Measurements from ENCODE around the gene FADS6.
A peak's percentile ranks its signal among the peaks of the same experiment; 100 is the strongest.

FADS6 gene

DNA sequence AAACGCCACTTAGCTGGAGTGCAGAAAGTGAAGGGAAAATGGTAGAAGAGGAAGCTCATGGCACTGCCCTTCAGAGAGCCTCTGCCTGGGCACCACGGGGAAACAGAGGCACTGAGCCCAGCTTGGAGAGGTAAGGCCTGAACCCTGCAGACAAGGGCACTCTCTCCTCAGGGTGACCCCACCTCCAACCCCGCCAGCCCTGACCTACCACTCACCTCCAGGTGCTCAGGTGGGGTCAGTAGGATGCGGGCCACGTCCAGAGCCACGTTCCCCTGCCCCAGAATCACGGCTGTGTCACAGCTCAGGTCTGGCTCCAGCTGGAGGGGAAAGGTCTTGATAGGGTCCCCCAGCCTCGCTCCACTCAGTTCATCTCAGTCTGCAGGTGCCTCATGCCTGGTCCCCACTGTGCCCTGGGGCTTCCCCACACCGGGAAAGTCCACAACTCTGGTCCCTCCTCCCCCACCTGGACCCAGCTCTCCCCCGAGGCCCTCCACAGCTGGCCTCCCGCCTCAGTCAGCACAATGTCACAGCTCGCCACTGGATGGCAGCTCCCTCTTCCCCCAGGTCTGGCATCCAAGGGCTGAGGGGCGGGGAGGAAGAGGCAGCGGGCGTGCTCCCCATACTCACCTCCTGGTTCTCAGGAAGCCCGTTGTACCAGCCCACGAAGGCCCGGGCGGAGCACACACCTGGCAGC, 27.8 kb downstream of the FADS6 start:
- FAIRE-seq = no peak

DNA sequence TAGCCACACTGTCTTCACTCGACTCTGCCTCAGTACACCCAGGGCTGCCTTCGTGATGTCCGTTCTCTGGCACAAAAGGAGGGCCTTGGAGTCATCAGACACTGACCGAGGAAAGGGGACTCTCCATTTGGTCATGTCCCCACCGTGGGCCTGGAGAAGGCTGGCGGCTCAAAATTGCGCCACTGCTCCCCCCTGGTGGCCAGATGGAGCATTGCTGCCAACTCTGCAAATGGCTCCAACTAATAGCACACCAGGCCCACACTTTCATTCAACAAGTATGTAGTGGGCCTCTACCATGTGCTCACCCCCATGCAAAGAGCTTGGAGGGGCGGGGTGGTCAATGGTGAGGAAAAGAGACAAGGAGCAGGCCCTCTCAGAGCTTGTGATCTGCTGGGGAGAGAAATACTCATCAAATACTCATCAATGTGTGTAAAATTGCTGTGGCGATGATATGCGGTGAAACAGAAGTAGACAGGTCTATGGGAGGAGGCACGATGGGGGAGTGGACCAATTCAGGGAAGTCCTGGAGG, 28.5 kb downstream of the FADS6 start:
- peak; percentile 88 for FAIRE-seq

DNA sequence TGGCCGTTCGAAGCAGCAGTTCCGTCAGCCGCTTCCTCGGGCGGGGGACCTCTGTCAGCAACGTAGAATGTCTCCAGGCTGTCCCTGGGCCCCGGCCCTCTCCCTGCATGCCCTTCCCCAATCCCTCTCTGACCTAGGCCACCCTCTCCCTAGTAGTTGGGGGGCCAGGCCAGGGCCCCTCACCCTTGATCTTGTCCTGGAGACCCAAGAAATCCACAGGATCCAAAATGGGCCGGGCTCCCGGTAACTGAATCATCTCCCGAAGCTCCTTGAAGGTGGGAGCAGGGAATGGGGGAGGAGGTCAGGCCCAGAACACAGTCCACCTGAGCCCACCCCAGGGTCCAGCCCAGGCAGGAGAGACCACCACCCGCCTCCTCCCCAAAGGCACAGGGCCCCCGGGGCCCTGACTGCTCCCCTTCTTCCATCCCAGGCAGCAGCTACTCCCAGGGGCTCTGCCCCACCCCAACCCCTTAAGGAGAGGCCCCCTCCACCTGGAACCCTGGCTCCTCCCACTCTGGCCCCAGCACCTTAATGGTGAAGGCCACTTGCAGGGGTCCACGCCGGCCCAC, 29.1 kb downstream of the FADS6 start:
- no peak for FAIRE-seq

DNA sequence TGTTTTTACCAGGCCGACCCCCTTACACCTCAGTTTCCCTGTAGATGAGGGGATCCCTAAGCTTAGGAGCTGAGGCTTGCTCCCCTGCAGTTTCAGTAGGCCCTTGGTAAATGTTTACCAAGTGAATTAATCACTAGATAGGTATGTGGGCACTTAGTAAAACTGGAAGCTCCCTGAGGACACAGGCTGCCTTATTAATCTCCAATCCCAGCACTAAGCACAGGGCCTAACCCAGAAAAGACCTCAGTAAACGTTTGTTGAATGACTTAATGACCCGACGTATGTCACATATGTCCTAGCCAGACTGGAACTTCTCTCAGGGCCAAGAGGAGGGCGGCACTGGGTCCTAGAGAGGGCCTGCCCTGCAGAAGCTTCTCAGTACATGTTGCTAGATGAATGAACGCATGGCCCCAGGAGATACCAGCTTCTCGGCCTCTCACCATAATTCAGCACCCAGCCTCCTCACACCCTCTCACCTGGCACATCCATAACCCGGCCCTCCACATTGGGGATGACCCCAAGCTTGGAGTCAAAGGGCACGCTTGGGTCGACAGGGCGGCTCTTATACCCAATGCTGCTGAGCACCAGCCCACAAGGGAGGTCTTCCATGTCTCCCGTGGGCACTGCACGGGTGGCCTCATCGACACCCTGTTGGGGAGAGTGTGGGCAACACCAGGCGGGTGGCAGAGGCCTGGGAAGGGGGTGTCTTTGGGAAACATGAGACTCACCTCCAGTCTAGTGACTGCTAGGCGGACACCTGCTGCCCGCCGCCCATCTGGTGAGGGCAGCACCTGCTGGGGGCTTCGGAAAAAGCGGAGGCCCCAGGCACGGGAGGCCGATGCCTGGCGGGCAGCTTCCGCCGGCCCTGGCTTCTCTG, 29.8 kb downstream of the FADS6 start:
- FAIRE-seq = no peak

DNA sequence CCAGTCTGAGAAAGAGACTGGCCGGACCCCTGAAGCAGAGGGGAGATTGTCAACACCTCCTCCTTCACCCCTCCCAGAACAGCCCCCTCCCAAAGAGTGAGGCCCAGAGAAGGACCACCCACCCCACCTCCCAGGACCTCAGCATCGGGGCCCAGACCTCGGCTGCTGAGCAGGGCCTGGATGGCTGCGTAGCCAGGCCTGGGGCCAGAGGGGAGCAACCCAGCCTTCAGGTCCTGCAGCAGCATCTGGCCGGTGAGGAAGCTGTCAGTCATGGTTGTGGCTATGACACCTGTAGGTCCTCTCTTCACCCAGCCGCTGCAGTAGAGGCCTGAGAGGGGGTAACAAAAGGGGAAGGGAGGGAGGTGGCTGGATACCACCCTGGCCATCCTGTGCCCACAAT, 30.5 kb downstream of the FADS6 start:
- FAIRE-seq = no peak

DNA sequence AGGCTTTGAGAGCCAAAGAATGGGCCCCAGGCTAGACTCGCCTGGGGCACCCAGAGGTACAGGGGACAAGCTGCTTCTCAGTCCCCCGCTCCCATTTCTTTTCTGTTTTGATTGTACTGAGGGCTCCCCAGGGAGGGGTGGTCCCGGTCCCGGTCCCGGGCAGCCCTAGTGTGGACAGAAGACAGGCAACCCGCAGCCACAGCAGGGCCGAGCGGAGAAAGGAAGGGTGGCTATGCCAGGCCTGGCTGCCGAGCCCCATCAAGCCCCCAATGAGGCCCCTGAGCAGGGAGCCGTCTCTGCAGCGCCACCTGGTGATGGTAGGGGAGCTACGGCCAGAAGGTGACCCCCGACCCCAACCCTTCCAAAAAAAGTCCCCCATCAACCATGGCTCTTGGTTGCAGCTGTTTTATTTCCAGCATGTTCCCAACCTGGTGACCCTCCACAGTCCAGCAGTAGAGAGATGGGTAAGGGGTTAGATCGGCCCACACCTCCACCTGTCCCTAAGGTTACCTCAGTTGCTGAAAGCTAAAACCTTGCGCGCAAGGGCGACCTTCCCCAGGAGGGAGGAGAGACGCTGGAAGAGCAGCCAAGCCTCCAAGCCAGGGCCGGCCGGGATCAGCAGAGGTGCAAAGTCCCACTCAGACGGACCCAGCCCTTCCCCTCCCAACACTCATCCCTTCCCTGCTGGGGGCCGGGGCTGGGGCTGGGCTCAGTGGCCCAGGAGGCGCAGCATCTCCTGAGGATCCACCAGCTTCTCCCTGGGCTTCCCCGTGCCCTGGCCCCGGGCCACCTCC, 31.1 kb downstream of the FADS6 start:
- no peak for FAIRE-seq

DNA sequence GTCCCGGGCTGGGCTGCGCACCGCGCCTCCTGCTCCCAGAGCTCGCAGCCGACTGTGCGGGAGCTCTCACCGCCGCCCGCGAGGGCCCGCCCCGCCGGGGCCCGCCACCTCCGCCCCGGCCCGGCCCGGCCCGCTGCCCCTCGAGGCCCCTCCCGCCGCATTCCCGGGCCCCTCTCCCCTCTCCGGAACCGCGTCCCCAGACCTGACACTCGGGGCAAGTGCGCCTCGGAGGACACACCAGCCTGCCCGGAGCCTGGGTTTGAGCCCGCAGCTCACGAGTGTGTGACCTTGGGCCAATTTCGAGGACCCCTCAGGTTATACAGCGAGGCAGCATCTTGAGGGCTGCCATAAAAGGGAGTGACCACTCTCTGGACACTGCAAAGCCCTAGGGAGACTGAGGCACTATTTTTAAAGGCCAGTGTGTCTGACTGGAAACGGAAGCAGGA, 31.7 kb downstream of the FADS6 start:
- FAIRE-seq = no peak

DNA sequence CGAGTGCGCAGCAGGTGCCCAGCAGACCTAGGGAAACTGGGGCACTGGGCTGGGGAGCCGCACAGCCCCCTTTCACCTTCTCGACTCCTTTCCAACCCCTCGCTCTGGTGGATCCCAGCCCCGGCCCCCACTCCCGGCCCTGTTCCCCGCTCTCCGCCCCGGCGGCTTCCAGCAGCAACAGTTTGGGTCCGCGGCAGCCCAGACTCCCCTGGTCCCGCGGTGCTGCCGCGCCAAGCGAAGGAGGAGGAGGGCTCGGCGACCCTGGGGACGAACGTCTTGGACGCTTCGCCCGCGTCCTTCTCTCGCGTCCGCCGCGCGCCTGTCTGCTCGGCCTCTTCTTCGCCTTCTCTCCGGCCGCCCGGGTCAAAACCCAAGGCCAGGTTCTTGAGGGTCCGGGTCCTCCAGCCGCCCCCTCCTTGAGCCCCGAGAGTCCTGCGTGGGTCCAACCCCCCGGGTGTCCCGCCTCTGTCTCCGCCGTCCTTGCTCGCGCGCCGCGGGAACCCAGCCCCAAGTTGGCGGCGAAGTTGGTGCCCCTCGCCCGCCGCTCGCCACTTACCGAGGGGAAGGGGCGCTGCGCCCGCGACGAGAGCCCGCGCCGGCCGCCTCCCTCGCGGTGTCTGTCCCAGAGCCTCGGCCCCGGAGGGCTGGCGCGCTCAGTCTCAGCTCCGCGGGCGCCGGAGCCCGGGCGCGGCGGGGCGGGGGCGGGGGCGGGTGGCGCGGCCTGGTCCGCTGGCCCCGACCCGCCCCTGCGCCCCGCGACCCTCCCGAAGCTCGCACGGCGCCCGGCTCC, 32.4 kb downstream of the FADS6 start:
- no peak for FAIRE-seq

DNA sequence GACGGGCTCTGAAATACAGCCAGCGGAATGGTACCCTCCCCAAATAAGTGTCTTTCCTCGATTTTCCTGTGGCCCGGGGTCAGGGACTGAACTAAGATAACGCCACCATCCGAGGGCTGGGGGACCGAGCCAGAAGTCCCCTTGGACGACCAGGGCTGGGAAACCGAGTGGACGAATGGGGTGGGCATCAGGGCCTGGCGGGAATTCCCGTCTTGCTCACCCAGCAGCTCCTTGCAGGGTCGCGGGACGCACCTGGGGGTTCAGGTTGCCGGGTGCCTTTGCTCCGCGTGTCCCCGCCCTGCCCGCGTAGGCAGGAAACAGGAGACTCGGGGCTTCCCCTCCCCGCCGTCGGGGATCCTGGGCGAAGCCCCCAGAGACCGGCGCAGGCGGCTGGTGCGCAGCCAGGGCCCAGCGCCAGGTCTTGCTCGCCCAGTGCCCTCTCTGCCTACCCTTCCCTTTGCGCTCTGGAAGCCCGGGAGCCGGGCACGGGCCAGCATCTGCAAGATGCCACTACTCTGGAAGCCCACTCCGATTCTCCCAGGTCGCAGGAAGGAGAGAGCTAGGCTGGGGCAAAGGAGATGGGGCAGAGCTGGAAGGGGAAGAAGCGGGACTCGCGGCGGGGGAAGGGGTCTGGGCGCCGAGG, 33.1 kb downstream of the FADS6 start:
- FAIRE-seq = no peak

DNA sequence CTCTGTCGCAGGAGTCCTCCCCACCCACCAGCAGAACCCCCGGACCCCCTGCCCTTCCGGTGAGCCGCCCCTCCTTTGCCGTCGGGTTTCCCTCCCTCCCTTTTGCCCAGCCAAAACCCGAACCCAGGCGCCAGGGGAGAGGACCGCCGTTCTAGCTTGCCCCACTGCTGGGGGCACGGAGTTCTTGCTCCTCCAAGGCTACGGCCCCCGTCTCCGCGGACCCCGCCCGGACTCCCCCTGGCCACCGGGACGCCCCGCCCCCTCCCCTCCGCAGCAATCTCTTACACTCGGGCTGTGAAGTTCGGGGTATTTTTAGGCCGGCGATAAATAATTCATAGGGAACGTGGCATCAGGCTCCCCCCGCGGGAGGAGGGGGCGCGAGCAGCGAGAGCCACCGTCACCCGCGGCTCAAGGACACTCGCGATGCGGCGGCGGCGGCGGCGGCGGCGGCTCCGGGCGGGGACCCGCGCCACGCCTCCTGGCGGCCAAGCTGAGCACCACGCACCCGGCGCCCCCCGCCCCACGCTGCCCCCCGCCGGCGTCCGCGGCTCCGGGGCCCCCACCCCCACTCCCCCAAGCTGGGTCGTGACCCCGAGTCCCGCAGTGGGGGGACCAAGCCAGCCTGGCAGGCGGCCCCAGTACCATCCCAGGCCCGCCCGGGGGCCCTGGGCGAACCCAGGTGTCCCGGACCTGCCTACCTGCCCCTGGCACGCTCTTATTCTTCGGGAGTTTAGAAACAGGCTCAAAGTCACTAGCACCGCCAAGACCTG, 33.8 kb downstream of the FADS6 start, which contains the start of gene GRIN2C:
TSS of gene GRIN2C (minus strand) at position 427 of the 770 bp plus-strand sequence. CDS start 4,793 bp downstream, outside the sequence.
- no peak for FAIRE-seq

DNA sequence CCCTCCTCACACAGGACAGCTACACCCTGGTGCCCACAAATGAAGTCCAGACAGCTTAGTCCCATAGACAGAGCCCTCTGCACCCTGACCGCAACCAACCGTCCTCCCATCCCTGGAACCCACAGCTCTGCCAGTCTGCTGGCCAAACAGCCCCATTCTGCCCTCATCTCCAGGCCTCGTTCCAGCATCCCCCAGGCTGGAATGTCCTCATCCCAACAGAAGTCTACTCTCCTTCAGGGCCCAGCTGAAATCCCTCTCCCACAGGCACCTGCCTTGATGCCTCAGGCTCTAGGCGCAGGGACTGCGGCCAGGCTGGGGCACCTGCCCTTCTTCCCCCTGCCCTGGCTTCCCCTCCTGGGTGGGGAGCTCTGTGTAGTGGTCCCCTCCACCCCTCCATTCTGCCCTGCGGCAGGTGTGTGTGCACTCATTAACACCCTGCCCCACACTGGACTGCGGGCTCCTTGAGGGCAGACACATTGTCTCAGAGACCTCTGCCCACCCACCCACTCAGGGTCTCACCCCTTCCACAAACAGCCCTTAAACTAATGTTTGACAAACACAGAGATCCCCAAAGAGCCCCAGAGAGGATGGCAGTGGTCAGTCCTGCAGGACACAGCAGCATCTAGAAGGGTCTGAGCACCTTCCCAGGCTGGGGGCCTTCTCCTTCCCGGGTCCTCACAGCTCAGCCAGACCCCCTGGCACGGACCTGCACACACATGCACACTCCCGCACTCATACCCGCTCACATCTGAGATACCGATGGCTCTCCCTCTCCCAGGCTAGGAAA, 34.6 kb downstream of the FADS6 start:
- FAIRE-seq = no peak

DNA sequence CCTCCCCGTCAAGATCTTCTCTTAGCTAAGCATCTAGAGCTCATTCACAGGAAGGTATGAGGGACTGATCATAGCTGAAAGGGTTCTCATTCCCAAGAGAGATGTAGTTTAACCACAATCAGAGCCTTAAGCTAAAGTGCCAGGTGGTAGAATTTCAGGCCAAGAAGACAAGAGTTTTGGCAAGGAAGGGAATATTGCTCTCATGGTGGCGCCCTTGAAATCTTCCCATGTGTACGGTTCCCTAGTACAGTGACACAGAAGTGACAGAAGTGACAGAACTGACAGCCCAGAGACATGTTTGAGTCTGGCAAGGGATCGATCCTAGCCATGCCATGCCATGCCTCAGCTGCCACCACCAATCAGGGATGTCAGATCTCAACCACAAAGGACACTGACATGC, 36.2 kb downstream of the FADS6 start:
- no peak for FAIRE-seq

DNA sequence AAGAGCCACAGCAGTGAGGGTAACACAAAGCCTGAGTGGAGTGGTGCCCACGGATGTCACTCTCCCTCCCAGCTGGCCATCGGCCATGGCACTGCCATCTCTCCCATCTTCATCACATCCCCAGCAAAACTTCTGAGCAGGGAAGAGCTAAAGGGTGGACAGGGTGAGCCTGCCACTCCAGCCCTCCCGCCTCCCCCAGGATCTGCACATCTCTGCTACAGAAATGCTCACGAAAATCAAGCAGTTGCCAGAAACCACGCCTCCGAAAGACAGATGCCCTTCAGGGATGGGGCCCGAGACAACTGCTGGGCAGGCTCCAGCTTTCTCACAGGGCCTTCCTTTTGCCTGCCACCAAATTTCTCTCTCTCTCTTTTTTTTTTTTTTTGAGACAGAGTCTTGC, 37.3 kb downstream of the FADS6 start:
- FAIRE-seq = no peak

DNA sequence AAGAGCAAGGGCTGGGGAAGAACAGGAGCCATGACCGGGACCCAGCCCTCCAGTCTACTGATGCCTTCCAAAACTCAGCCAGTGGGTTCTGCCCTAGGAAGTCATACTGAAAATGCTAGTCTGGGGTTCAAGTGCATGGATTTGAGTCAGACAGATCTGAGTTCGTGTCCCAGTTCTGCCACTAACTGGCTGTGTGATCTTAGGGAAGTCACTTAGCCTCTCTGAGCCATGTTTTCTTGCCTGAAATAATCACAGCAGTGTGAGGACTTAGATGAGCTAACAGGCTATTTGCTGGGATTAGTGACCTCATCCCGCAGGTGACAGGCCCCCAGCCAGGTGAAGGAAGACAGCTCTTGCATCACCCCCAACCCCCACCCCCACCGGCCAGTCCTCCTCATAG, 38.1 kb downstream of the FADS6 start:
- no peak for FAIRE-seq

DNA sequence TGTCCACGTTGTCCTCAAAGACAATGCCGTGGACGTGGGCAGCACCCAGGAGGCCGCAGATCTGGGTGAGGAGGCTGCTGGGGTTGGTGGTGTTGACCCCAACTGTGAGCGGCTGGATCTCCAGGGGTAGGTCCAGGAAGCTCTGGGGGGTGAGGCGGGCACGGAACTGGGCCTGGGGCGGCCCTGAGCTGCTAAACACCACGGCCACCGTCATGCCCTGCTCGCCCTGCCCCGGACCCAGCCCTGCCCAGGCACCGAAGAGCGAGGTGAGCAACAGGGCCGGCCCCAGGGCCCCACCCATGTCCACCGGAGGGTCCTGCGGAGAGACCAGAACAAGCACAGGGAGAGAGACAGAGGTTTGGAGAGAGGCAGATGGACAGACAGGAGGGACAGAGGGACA, 38.6 kb downstream of the FADS6 start:
- no peak for FAIRE-seq

DNA sequence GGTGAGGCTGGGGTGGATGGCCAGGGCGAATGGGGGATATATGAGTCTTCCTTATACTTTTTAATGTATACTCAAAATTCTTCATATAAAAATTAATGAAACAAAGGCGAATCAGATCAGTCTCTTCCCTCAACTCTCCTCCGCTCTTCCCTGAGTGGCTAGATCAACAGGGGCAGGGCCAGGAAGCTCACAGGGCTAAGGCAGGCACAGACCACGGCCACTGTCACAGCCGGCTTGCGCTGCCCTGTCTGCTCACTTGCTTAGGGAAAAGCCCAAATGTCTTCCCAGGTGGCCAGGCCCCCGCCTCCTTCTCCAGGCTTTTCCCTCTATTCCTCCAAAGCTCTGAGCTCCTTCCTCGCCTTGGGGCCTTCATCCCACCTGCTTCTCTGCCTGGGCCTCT, 39.8 kb downstream of the FADS6 start:
- no peak for FAIRE-seq

DNA sequence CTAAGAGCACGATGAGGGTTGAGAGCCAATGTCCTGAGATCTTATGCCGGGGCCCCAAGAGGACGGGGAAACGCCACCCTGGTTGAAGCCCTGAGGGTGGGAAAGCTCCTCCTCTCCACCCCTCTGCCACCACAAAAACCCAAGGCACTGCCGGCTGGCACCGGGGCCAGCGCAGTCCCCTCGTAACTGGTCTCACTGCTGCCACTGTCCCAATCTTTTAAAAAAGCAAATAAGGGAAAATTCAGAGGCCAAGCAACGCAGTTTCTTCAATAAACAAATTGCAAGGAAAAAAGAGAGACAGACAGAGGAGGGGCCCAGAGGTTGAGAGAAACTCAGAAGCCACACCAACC, 40.4 kb downstream of the FADS6 start:
- FAIRE-seq = no peak

DNA sequence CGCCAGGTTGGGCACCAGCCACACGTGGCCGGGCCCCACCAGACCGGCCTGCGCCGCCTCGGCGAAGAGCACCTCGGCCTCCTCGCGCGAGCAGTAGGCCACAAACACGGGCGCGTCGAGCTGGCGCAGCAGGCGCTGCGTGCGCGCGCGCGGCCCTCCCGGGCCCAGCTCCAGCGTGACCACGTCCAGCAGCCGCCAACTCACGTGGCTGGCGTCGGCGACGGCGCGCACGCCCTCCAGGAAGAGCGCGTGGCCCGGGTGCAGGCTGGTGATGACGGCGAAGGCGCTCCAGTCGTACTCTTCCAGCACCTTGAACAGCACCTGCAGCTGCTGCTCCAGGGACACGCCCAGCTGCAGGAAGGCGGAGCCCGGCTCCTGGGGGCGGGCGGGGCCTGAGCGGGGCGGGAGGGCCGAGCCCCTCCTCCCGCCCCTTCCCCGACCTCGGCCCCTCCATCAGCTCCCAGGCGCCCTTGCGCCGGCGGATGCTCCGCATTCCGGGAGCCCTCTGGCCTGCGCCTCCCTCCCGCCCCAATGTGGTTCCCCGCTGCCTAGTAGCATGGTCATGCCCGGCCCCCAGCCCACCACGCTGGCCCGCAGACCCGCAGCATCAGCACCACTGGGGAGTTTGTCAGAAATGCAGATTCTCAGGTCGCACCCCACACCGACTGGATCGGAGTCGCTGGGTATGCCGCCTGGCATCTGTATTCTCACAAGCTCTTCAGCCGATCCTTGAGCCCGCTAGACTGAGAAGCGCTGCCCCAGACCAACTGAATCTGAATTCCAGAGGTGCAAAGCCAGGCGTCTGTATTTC, 41.0 kb downstream of the FADS6 start:
- no peak for FAIRE-seq

Measured in G401.6 (cell line).